GM23338 (cell line): ENCODE measurements around the gene ASB16.

Experiments used
- EZH2 ChIP-seq: fragments of 200-600 bp; sonication (generic); IDR thresholded peaks from one replicate; pipeline ENCODE4 v1.8.0; 2017; ENCODE audit warnings: antibody characterized with exemption, mild to moderate bottlenecking, low read depth; ENCODE audit not compliant: unreplicated experiment
- EZH2phosphoT487 ChIP-seq: fragments of 200-600 bp; sonication (generic); IDR thresholded peaks from one replicate; pipeline ENCODE4 v1.8.1; 2018; ENCODE audit warnings: antibody characterized with exemption; ENCODE audit not compliant: unreplicated experiment
- POLR2AphosphoS5 ChIP-seq: IDR thresholded peaks from 2 replicates; pipeline ENCODE4 v1.6.1; 2016; ENCODE audit warnings: antibody characterized with exemption, low read depth
- ZNF114 ChIP-seq: fragments of 250-450 bp; sonication (Bioruptor Pico); IDR thresholded peaks from 2 replicates; pipeline ENCODE4 v1.5.0; 2020; ENCODE audit warnings: mild to moderate bottlenecking, moderate library complexity
- TF ChIP-seq, protein P1 (sequence below), 2 experiments: fragments of 200-600 bp in 1 of 2; sonication (generic) in 1 of 2; conservative IDR thresholded peaks; 2 replicates each; pipeline versions ENCODE4 v1.5.1 to v1.6.1; 2016 to 2017; ENCODE audit warnings: antibody characterized with exemption in 2 of 2, low read depth in 2 of 2, mild to moderate bottlenecking in 2 of 2, moderate library complexity in 1 of 2
- TF ChIP-seq, protein P2 (sequence below): fragments of 250-450 bp; sonication (Bioruptor Pico); IDR thresholded peaks from 2 replicates; pipeline ENCODE4 v1.5.0; 2020; ENCODE audit warnings: mild to moderate bottlenecking, moderate library complexity
- TF ChIP-seq, protein P3 (sequence below): IDR thresholded peaks from one replicate; pipeline ENCODE4 v1.6.1; 2018; ENCODE audit warnings: antibody characterized with exemption; ENCODE audit not compliant: unreplicated experiment

DNA sequence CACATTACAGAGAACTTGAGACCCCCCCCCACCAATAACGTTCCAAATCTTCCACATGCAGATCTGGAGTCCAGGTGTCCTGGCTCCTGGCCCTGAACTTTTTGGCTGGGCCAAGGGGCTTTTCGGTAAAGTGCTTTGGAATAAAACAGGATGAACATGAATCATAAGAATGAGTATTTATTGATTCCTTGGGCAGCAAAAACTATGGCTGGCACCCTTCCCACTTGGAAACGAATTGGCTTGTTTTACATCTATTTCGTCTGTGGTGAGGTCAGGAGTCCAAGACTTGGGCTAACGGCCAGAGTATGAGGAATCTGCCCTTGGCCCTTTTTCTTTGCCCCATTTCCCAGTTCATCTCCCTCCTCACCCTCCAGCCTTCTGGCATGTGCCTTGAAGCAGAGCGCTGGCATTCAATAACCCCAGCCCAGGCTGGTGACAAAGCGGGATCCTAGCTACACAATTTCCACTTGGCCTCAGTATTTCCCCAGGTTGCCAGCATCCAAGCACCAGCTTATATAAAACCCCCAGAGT lies 53.1 kb downstream of the ASB16 start:
- TF ChIP-seq, protein P1, sequence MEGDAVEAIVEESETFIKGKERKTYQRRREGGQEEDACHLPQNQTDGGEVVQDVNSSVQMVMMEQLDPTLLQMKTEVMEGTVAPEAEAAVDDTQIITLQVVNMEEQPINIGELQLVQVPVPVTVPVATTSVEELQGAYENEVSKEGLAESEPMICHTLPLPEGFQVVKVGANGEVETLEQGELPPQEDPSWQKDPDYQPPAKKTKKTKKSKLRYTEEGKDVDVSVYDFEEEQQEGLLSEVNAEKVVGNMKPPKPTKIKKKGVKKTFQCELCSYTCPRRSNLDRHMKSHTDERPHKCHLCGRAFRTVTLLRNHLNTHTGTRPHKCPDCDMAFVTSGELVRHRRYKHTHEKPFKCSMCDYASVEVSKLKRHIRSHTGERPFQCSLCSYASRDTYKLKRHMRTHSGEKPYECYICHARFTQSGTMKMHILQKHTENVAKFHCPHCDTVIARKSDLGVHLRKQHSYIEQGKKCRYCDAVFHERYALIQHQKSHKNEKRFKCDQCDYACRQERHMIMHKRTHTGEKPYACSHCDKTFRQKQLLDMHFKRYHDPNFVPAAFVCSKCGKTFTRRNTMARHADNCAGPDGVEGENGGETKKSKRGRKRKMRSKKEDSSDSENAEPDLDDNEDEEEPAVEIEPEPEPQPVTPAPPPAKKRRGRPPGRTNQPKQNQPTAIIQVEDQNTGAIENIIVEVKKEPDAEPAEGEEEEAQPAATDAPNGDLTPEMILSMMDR (conservative IDR thresholded peaks at IDR 0.05; ENCODE audit: low read depth in 2 of 2): no peak
- TF ChIP-seq ZNF114 (CRISPR knock-in tag) (no peak), POLR2AphosphoS5 (no peak), EZH2phosphoT487 (no peak), EZH2 (no peak)
- TF ChIP-seq, protein P2, sequence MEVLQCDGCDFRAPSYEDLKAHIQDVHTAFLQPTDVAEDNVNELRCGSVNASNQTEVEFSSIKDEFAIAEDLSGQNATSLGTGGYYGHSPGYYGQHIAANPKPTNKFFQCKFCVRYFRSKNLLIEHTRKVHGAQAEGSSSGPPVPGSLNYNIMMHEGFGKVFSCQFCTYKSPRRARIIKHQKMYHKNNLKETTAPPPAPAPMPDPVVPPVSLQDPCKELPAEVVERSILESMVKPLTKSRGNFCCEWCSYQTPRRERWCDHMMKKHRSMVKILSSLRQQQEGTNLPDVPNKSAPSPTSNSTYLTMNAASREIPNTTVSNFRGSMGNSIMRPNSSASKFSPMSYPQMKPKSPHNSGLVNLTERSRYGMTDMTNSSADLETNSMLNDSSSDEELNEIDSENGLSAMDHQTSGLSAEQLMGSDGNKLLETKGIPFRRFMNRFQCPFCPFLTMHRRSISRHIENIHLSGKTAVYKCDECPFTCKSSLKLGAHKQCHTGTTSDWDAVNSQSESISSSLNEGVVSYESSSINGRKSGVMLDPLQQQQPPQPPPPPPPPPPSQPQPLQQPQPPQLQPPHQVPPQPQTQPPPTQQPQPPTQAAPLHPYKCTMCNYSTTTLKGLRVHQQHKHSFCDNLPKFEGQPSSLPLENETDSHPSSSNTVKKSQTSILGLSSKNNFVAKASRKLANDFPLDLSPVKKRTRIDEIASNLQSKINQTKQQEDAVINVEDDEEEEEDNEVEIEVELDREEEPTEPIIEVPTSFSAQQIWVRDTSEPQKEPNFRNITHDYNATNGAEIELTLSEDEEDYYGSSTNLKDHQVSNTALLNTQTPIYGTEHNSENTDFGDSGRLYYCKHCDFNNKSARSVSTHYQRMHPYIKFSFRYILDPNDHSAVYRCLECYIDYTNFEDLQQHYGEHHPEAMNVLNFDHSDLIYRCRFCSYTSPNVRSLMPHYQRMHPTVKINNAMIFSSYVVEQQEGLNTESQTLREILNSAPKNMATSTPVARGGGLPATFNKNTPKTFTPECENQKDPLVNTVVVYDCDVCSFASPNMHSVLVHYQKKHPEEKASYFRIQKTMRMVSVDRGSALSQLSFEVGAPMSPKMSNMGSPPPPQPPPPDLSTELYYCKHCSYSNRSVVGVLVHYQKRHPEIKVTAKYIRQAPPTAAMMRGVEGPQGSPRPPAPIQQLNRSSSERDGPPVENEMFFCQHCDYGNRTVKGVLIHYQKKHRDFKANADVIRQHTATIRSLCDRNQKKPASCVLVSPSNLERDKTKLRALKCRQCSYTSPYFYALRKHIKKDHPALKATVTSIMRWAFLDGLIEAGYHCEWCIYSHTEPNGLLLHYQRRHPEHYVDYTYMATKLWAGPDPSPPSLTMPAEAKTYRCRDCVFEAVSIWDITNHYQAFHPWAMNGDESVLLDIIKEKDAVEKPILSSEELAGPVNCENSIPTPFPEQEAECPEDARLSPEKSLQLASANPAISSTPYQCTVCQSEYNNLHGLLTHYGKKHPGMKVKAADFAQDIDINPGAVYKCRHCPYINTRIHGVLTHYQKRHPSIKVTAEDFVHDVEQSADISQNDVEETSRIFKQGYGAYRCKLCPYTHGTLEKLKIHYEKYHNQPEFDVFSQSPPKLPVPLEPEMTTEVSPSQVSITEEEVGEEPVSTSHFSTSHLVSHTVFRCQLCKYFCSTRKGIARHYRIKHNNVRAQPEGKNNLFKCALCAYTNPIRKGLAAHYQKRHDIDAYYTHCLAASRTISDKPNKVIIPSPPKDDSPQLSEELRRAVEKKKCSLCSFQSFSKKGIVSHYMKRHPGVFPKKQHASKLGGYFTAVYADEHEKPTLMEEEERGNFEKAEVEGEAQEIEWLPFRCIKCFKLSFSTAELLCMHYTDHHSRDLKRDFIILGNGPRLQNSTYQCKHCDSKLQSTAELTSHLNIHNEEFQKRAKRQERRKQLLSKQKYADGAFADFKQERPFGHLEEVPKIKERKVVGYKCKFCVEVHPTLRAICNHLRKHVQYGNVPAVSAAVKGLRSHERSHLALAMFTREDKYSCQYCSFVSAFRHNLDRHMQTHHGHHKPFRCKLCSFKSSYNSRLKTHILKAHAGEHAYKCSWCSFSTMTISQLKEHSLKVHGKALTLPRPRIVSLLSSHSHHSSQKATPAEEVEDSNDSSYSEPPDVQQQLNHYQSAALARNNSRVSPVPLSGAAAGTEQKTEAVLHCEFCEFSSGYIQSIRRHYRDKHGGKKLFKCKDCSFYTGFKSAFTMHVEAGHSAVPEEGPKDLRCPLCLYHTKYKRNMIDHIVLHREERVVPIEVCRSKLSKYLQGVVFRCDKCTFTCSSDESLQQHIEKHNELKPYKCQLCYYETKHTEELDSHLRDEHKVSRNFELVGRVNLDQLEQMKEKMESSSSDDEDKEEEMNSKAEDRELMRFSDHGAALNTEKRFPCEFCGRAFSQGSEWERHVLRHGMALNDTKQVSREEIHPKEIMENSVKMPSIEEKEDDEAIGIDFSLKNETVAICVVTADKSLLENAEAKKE (CRISPR knock-in tag): no peak
- TF ChIP-seq, protein P3, sequence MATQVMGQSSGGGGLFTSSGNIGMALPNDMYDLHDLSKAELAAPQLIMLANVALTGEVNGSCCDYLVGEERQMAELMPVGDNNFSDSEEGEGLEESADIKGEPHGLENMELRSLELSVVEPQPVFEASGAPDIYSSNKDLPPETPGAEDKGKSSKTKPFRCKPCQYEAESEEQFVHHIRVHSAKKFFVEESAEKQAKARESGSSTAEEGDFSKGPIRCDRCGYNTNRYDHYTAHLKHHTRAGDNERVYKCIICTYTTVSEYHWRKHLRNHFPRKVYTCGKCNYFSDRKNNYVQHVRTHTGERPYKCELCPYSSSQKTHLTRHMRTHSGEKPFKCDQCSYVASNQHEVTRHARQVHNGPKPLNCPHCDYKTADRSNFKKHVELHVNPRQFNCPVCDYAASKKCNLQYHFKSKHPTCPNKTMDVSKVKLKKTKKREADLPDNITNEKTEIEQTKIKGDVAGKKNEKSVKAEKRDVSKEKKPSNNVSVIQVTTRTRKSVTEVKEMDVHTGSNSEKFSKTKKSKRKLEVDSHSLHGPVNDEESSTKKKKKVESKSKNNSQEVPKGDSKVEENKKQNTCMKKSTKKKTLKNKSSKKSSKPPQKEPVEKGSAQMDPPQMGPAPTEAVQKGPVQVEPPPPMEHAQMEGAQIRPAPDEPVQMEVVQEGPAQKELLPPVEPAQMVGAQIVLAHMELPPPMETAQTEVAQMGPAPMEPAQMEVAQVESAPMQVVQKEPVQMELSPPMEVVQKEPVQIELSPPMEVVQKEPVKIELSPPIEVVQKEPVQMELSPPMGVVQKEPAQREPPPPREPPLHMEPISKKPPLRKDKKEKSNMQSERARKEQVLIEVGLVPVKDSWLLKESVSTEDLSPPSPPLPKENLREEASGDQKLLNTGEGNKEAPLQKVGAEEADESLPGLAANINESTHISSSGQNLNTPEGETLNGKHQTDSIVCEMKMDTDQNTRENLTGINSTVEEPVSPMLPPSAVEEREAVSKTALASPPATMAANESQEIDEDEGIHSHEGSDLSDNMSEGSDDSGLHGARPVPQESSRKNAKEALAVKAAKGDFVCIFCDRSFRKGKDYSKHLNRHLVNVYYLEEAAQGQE: no peak
